GM12878 (cell line): Measurements from ENCODE around the gene MAS1L. TPM values are rescaled to one million over a fixed set of nuclear protein-coding genes. Genes with fewer than 3 reads are reported as not detected.

ENCODE experiments used
- ATAC-seq: fragments of 200-7000 bp; cut with Tn5 transposase; 3 replicates; pipeline ENCODE4 v1.9.1; 2020; ENCODE audit warnings: mild to moderate bottlenecking, moderate library complexity
- BruUV-seq: library from RNA; stranded (reverse); fragments of 400-500 nt; replicated peaks from 2 replicates; lab custom pipeline; 2021; lab: Mats Ljungman, UMichigan
- CTCF ChIA-PET: fragments of 300-600 bp; sonication (Branson Sonifier 250); formaldehyde crosslinking; extraction: SDS; loops from one replicate; lab custom pipeline; 2021; ENCODE audit warnings: inconsistent platforms; lab: Yijun Ruan, JAX
- POLR2A ChIA-PET: fragments of 350-600 bp; formaldehyde crosslinking; extraction: SDS; loops from one replicate; lab custom pipeline; 2021; ENCODE audit warnings: inconsistent platforms; lab: Charles Lee
- RAD21 ChIA-PET: fragments of 300-600 bp; sonication (Branson Sonifier 250); formaldehyde crosslinking; loops from one replicate; lab custom pipeline; 2023; ENCODE audit warnings: antibody characterized with exemption; ENCODE audit not compliant: unreplicated experiment; lab: Charles Lee
- SMC1A ChIA-PET: fragments of 300-600 bp; sonication (Branson Sonifier 250); formaldehyde crosslinking; loops from one replicate; lab custom pipeline; 2023; ENCODE audit not compliant: unreplicated experiment, uncharacterized antibody; lab: Charles Lee
- DNase-seq: peaks from one replicate; pipeline ENCODE4 v3.0.0-alpha.2; 2011; ENCODE audit warnings: low read depth, low spot score
- FAIRE-seq: peaks from 3 replicates; lab custom pipeline; 2011; peaks lifted over from hg19 to GRCh38; lab: Jason Lieb, UNC
- H2AFZ ChIP-seq: 2 replicates; pipeline ENCODE4 v1.6.0; 2011; ENCODE audit warnings: low read depth, low read length, control low read depth; ENCODE audit not compliant: control insufficient read depth
- H3K27ac ChIP-seq: 2 replicates; pipeline ENCODE4 v1.5.1; 2011; ENCODE audit warnings: control low read depth; ENCODE audit not compliant: control insufficient read depth, insufficient read depth
- H3K27me3 ChIP-seq, 2 experiments: replicated peaks in 1 of 2; 2 replicates each; pipeline versions ENCODE4 v1.6.0 to v1.6.1; 2011; ENCODE audit warnings: low read length in 1 of 2; ENCODE audit not compliant: control insufficient read depth in 2 of 2, insufficient read depth in 2 of 2
- H3K36me3 ChIP-seq, 2 experiments: 2 replicates each; pipeline ENCODE4 v1.5.1; 2011; ENCODE audit warnings: low read length in 1 of 2; ENCODE audit not compliant: control insufficient read depth in 2 of 2, insufficient read depth in 2 of 2
- H3K4me1 ChIP-seq: 2 replicates; pipeline ENCODE4 v1.6.1; 2011; ENCODE audit warnings: mild to moderate bottlenecking, low read length, moderate library complexity, mixed read lengths; ENCODE audit not compliant: control insufficient read depth, insufficient read depth
- H3K4me2 ChIP-seq: 2 replicates; pipeline ENCODE4 v1.6.0; 2011; ENCODE audit warnings: control low read depth; ENCODE audit not compliant: control insufficient read depth, insufficient read depth
- H3K4me3 ChIP-seq: fragments of 200-600 bp; sonication (generic); 2 replicates; pipeline ENCODE4 v1.5.1; 2016
- H3K79me2 ChIP-seq: 2 replicates; pipeline ENCODE4 v1.6.0; 2011; ENCODE audit warnings: low read length; ENCODE audit not compliant: control insufficient read depth, insufficient read depth
- H3K9ac ChIP-seq: 2 replicates; pipeline ENCODE4 v1.8.0; 2011; ENCODE audit warnings: low read length, control low read depth, mixed read lengths; ENCODE audit not compliant: control insufficient read depth, insufficient read depth
- H3K9me3 ChIP-seq: replicated peaks from 3 replicates; pipeline ENCODE4 v1.5.1; 2011; ENCODE audit warnings: mild to moderate bottlenecking, low read length; ENCODE audit not compliant: control insufficient read depth, insufficient read depth
- H4K20me1 ChIP-seq: 2 replicates; pipeline ENCODE4 v1.6.0; 2011; ENCODE audit not compliant: control insufficient read depth, insufficient read depth
- BACH1 ChIP-seq: fragments of 450-650 bp; IDR thresholded peaks from 2 replicates; pipeline ENCODE4 v1.6.1; 2017; ENCODE audit warnings: mild to moderate bottlenecking, borderline replicate concordance
- BCL3 ChIP-seq: IDR thresholded peaks from 2 replicates; pipeline ENCODE4 v1.6.1; 2011; ENCODE audit warnings: borderline replicate concordance, low read depth, mild to moderate bottlenecking, moderate library complexity, low read length; ENCODE audit not compliant: insufficient read depth, poor library complexity, severe bottlenecking
- BCLAF1 ChIP-seq: fragments of 450-650 bp; IDR thresholded peaks from 2 replicates; pipeline ENCODE4 v1.6.1; 2017; ENCODE audit warnings: antibody characterized with exemption, mild to moderate bottlenecking, moderate library complexity
- CHD4 ChIP-seq: fragments of 200-600 bp; sonication (generic); IDR thresholded peaks from 2 replicates; pipeline ENCODE4 v1.6.1; 2016; ENCODE audit warnings: mild to moderate bottlenecking
- EED ChIP-seq: sonication (generic); IDR thresholded peaks from 2 replicates; pipeline ENCODE4 v1.6.1; 2016; ENCODE audit warnings: antibody characterized with exemption, low read depth
- GATAD2B ChIP-seq: fragments of 450-650 bp; conservative IDR thresholded peaks from 2 replicates; pipeline ENCODE4 v1.6.1; 2017; ENCODE audit warnings: low read depth, mild to moderate bottlenecking, moderate library complexity
- IRF3 ChIP-seq: fragments of 450-650 bp; IDR thresholded peaks from 2 replicates; pipeline ENCODE4 v1.6.1; 2014; ENCODE audit warnings: mild to moderate bottlenecking
- KDM1A ChIP-seq: fragments of 200-600 bp; sonication (generic); IDR thresholded peaks from 2 replicates; pipeline ENCODE4 v1.6.1; 2016; ENCODE audit warnings: borderline replicate concordance
- NBN ChIP-seq: fragments of 450-650 bp; IDR thresholded peaks from 2 replicates; pipeline ENCODE4 v1.6.1; 2016
- PBX3 ChIP-seq: IDR thresholded peaks from 2 replicates; pipeline ENCODE4 v1.6.1; 2011; ENCODE audit warnings: mild to moderate bottlenecking, low read depth, low read length, moderate library complexity; ENCODE audit not compliant: insufficient replicate concordance
- POLR2AphosphoS2 ChIP-seq: IDR thresholded peaks from 2 replicates; pipeline ENCODE4 v1.6.1; 2011; ENCODE audit warnings: low read depth, mild to moderate bottlenecking, low read length, improper control_type of control experiment, moderate library complexity
- RCOR1 ChIP-seq: conservative IDR thresholded peaks from 2 replicates; pipeline ENCODE4 v1.6.1; 2012; ENCODE audit warnings: low read depth, low read length, improper control_type of control experiment
- SP1 ChIP-seq: IDR thresholded peaks from one replicate; pipeline ENCODE4 v1.6.1; 2011; ENCODE audit warnings: low read depth, low read length
- SREBF1 ChIP-seq: IDR thresholded peaks from 2 replicates; pipeline ENCODE4 v1.6.1; 2012; ENCODE audit warnings: mild to moderate bottlenecking, low read length
- TCF12 ChIP-seq: IDR thresholded peaks from 2 replicates; pipeline ENCODE4 v1.6.1; 2011; ENCODE audit warnings: low read depth, mild to moderate bottlenecking, low read length
- ZBTB33 ChIP-seq: fragments of 450-650 bp; IDR thresholded peaks from 2 replicates; pipeline ENCODE4 v1.6.1; 2017; ENCODE audit warnings: mild to moderate bottlenecking
- WGBS: methylation state at CpG from one replicate; pipeline ENCODE4 v1.1.6; 2016; ENCODE audit warnings: low lambda C conversion rate; ENCODE audit not compliant: insufficient replicate concordance, insufficient coverage; ENCODE audit errors: missing lambda C conversion rate; 5-methylcytosine and 5-hydroxymethylcytosine counted together
- in situ Hi-C: fragments of 300-500 bp; cut with MboI; formaldehyde crosslinking; loops from 9 replicates; pipeline ENCODE4 v1.14.3; 2018; ENCODE audit warnings: mixed read lengths
- intact Hi-C: fragments of 100-400 bp; cut with micrococcal nuclease; formaldehyde crosslinking; loops from one replicate; pipeline ENCODE4 v1.14.2; 2022; ENCODE audit not compliant: unreplicated experiment
- polyA plus RNA-seq, 11 experiments: library from polyadenylated mRNA; depleted of rRNA in 4 of 11; unstranded in 6 of 11; stranded (reverse) in 5 of 11; fragments of >200 nt; fragmentation: Nextera tagmentation in 4 of 11; fragmentation: Illumina TruSeq in 1 of 11; extraction: Ambion mirVana in 4 of 11; extraction: Trizol in 1 of 11; gene quantifications; 1 replicate in 1 of 11; 2 replicates in 10 of 11; pipeline versions ENCODE4 v1.2.1 to v1.2.3, GENCODE V29; 2011 to 2016; ENCODE audit warnings: inconsistent platforms in 2 of 11, missing spikeins in 2 of 11, low read depth in 1 of 11
- total RNA-seq, 4 experiments: library from RNA; depleted of rRNA in 3 of 4; stranded (reverse); fragments of >200 nt in 3 of 4; fragmentation: Illumina TruSeq in 1 of 4; extraction: Trizol in 1 of 4; gene quantifications; 2 replicates each; pipeline versions ENCODE4 v1.2.1 to v1.2.3, GENCODE V29; 2013 to 2021

Gene MAS1L
- total and polyA plus RNA-seq, 10 of the 15 experiments (the other 5 are each of a cell fraction or from before 2014, with no cell fraction given): not detected

- no peak for ATAC-seq
- in situ Hi-C loops: no loop called here
- RAD21 ChIA-PET: no interaction called here
- TF ChIP-seq RCOR1: no peak
- TF ChIP-seq BACH1: no peak
- TF ChIP-seq ZBTB33: no peak
- TF ChIP-seq CHD4: no peak
- no peak for TF ChIP-seq EED
- TF ChIP-seq SP1: no peak
- no peak for TF ChIP-seq GATAD2B
- no peak for TF ChIP-seq SREBF1
- TF ChIP-seq BCLAF1: no peak
- TF ChIP-seq NBN: no peak
- TF ChIP-seq IRF3: no peak
- TF ChIP-seq KDM1A: no peak
- TF ChIP-seq PBX3: no peak
- no peak for TF ChIP-seq TCF12
- no peak for TF ChIP-seq POLR2AphosphoS2
- no peak for TF ChIP-seq BCL3
Observed at GRCh38 chr6:29461021-29461814, 26.5 kb downstream of the MAS1L start.

More at GRCh38 chr6:29461021-29461814, 26.5 kb downstream of the MAS1L start:
- H3K4me2 ChIP-seq: no peak overlapping the region
- no TSS peak for BruUV-seq
- H4K20me1 ChIP-seq: no peaks in the 10 kb centered on the region
- no peaks in the 10 kb centered on the region for H3K79me2 ChIP-seq
- intact Hi-C loops: no loop called here
- H3K27ac ChIP-seq: no peak overlapping the region
- no peak for FAIRE-seq
- H3K4me3 ChIP-seq: no peak overlapping the region
- ChIA-PET SMC1A (no interaction called here), POLR2A (no interaction called here), CTCF (interaction anchor here (0.6 kb wide), 2 partner anchors 553 to 1852 kb away, joined by 3 read pairs; no protein-coding TSS in a partner anchor)
- no peaks in the 10 kb centered on the region for H3K9me3 ChIP-seq
- WGBS: 57% methylated on average over 5 of the region's 5 CpGs
- H2AFZ ChIP-seq: no peak overlapping the region
- no peak for DNase-seq
- H3K27me3 ChIP-seq: 0 out of 4 replicates have a peak, but pooled peaks cover 0 to 1% of the 10 kb centered on the region in 2 experiments
- H3K36me3 ChIP-seq: no peaks in the 10 kb centered on the region
- H3K9ac ChIP-seq: no peak overlapping the region
- H3K4me1 ChIP-seq: no peaks in the 10 kb centered on the region
